ENCODE results near the gene PIK3R1. TPM values are rescaled to one million over a fixed set of nuclear protein-coding genes. Genes with fewer than 3 reads are reported as not detected.

The PIK3R1 gene
- total RNA-seq, 1 donor = 73.8 TPM

- no peak for DNase-seq (ENCODE audit: low read depth)
- TF ChIP-seq CTCF (IDR thresholded peaks at IDR 0.05; ENCODE audit: insufficient read depth, low read depth, low read length) = no peak
- H3K4me3 ChIP-seq (ENCODE audit: low read depth, low read length) = no peak overlapping the region
Observed at GRCh38 chr5:68176253-68176652, 39.3 kb upstream of the PIK3R1 start.

GRCh38 chr5:68176802-68177479, 38.6 kb upstream of the PIK3R1 start:
- DNase-seq (ENCODE audit: low read depth) = no peak
- H3K4me3 ChIP-seq (ENCODE audit: low read depth, low read length) = no peak overlapping the region
- no peak for TF ChIP-seq CTCF (IDR thresholded peaks at IDR 0.05; ENCODE audit: insufficient read depth, low read depth, low read length)

GRCh38 chr5:68177676-68178075, 37.9 kb upstream of the PIK3R1 start:
- H3K4me3 ChIP-seq (ENCODE audit: low read depth, low read length) = no peak overlapping the region
- no peak for TF ChIP-seq CTCF (IDR thresholded peaks at IDR 0.05; ENCODE audit: insufficient read depth, low read depth, low read length)
- no peak for DNase-seq (ENCODE audit: low read depth)

- no peak for DNase-seq (ENCODE audit: low read depth)
- TF ChIP-seq CTCF (IDR thresholded peaks at IDR 0.05; ENCODE audit: insufficient read depth, low read depth, low read length) = no peak
- no peak overlapping the region for H3K4me3 ChIP-seq (ENCODE audit: low read depth, low read length)
Observed at GRCh38 chr5:68178579-68178978, 37.0 kb upstream of the PIK3R1 start.

GRCh38 chr5:68180121-68181038, 35.2 kb upstream of the PIK3R1 start:
- no peak overlapping the region for H3K4me3 ChIP-seq (ENCODE audit: low read depth, low read length)
- DNase-seq (ENCODE audit: low read depth) = no peak
- no peak for TF ChIP-seq CTCF (IDR thresholded peaks at IDR 0.05; ENCODE audit: insufficient read depth, low read depth, low read length)

- TF ChIP-seq CTCF (IDR thresholded peaks at IDR 0.05; ENCODE audit: insufficient read depth, low read depth, low read length) = no peak
- DNase-seq (ENCODE audit: low read depth) = no peak
- H3K4me3 ChIP-seq (ENCODE audit: low read depth, low read length) = no peak overlapping the region
Observed at GRCh38 chr5:68181039-68181599, 34.4 kb upstream of the PIK3R1 start.
